Fibroblast of skin of scalp (primary cell): Measurements from ENCODE around the gene MAP6D1. TPM values are rescaled to one million over a fixed set of nuclear protein-coding genes. Genes with fewer than 3 reads are reported as not detected.

Experiments used
- DNase-seq: peaks from one replicate; pipeline ENCODE4 v3.0.0-alpha.2; 2013
- polyA plus RNA-seq, 2 experiments: library from polyadenylated mRNA; unstranded; fragments of 120-200 nt; gene quantifications; one replicate each; pipeline ENCODE4 v1.2.1, GENCODE V29; 2013; ENCODE audit not compliant: insufficient read length in 2 of 2

The MAP6D1 gene
- polyA plus RNA-seq (2013, experiment 1 of 2; ENCODE audit: insufficient read length), result 1.5 TPM
- 1.3 TPM for polyA plus RNA-seq (2013, experiment 2 of 2; ENCODE audit: insufficient read length)

GRCh38 chr3:183825456-183826161 lies at the start of gene MAP6D1:
TSS of gene MAP6D1 (minus strand) at chr3:183825577. CDS start at chr3:183825547, 30 bp downstream.
- DNase-seq, result peak; percentile 76

DNA sequence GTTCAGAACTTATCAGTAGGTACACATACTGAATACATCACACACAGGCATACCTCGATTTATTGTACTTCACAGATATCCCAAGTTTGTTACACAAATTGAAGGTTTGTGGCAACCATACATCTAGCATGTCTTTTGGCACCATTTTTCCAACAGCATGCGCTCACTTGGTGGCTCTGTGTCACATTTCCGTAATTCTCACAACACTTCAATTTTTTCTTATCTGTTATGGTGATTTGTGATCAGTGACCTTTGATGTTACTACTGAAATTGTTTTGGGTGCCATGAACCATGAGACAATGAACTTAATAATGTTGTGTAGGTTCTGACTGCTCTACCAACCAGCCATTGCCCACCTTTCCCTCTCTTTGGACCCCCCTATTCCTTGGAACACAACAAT lies 48.5 kb upstream of the MAP6D1 start:
- no peak for DNase-seq

DNA sequence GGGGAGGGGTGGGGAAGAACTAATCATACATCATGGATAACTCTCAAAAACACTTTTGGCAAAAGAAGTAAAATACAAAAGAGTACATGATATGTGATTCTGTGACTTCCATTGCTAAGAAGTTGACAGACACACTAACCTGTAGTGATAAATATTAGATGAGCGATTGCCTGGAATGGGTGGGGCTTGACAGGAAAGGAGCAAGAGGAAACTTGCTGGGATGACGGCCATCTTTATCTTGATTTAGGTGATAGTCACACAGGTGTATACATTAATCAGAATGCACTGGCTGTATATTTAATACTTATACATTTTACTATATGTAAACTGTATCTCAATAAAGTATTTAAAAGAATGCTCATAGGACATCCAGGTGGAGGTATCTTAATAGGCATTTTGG lies 46.2 kb upstream of the MAP6D1 start:
- DNase-seq, result no peak

DNA sequence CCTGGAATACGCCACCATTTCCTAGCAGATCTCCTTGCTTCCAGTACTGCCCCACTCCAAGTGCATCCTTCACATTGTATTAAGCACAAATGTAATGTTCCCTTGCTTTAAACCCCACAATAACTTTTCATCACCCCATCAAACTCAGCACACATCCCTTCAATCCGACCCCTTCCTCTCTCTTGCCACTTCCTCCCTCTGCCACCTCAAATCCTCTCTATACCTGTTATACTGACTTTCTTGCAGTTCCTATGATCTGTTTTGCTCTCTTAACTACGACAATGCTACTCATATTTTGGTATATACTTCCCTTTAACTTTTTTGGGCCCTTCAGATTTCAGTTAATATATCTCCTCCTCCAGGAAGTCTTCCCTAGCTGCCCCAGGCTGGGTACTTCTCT lies 45.2 kb upstream of the MAP6D1 start:
- no peak for DNase-seq

DNA sequence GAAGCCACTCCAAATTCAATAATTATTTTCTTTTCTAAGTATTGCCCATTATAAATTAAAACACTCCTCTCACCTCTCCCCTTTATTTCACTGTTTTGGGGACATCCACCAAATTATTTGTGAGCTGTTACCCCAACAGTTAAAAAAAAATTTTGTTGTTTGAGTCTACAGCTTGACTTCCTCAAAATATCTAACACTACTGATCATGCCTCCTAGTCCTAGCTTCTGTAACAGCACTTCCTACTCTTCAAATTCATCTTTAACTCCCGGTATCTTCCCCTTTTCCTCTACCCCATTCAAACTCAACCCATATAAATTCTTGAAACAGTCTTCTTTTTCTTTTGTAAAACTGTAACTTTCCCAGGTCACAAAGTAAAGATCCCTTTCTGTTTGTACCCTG lies 43.4 kb upstream of the MAP6D1 start:
- no peak for DNase-seq

DNA sequence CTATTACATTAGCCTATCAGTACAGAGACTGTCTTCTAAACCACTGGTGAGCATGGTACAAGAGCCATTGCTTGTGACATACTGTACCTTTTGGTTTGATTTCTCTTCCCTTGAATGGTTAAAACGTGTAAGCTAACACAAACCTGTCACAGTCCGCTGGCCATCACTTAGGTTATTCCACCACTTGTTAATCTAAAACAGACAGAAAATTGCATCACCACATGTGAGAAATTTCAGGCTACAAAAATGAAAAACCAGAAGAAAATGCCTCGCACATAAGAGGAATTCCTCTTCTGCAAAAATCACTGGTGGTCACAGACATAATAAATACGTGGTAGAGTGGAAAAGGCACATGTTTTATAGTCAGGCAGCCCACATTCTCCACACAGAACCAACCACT lies 37.2 kb upstream of the MAP6D1 start:
- no peak for DNase-seq

GRCh38 chr3:183857863-183858262 lies 32.5 kb upstream of the MAP6D1 start:
- peak; percentile 14 for DNase-seq

GRCh38 chr3:183854318-183855035 lies 29.1 kb upstream of the MAP6D1 start:
- DNase-seq, result peak; percentile 55

GRCh38 chr3:183845608-183846288 lies 20.4 kb upstream of the MAP6D1 start:
- peak; percentile 44 for DNase-seq

- no peak for DNase-seq
Observed at GRCh38 chr3:183845090-183845489, 19.7 kb upstream of the MAP6D1 start.

DNA sequence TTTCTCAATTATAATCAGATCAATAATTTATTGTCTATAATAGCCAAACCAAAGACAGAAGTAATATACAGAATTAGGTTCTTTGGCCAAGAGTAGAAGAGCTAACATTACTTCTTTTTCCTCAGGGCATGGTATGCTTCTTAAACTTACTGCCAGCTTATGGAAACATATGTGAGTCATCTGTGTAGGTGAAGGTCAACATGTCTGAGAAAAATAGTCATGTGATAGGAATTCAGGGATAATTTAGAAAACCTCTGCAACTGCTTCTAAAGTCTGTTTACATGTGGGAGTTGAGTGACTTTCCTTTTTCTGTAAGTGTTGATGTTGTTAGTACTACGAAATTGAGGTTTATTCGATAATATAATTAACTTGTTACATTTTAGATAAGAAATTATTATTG lies 19.2 kb upstream of the MAP6D1 start:
- peak; percentile 74 for DNase-seq

DNA sequence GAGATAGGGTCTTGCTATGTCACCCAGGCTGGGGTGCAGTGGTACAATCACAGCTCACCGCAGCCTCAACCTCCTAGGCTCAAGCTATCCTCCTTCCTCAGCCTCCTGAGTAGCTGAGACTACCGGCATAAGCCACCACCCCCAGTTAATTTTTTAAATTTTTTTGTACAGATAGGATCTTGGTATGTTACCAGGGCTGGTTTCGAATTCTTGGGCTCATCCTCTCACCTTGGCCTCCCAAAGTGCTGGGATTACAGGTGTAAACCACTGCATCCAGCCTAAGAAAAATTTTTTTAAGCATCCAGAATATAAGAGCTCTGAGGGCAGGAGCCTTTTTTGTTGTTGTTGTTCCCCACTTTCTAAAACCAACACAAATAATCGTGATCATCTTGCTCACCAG lies 14.4 kb upstream of the MAP6D1 start:
- DNase-seq, result no peak

- DNase-seq, result no peak
Observed at GRCh38 chr3:183837894-183838293, 12.5 kb upstream of the MAP6D1 start.

DNA sequence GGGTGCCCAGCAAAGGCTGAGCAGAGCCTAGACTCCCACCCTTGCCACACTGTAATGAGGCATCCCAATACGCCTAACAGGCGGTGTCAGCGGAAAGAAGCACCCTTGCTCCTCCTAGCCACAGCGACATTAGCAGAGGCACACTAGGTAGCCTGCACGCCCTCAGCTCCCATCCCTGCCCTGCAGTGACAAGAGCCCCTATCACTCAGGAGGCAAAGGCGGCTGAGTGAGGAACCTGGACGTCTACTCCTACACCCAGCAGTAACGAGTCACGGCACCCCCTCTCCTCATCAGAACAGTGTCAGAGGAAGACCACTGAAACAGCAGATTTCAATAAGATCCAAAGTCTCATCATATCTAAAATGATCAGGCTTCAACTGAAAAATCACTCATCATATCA lies 12.0 kb upstream of the MAP6D1 start:
- DNase-seq, result no peak

DNA sequence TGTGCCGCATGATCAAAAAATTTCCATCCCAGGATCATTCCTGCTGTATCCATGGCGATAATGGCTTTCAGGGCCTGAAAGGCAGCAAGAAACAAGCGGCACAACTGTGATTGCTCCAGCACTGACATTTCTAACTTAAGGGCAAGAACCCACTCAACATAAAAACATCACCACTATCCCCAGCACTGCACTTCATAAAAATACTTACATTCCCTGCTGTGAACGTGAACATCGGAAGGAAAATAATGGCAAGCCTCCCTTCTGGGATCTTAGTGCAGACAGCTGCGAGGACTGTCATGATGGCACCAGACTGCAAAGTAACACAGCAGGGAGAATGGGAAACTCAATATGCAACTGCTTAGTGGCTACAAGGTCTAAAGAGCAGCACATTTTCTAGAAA lies 8.1 kb upstream of the MAP6D1 start:
- DNase-seq, result no peak

DNA sequence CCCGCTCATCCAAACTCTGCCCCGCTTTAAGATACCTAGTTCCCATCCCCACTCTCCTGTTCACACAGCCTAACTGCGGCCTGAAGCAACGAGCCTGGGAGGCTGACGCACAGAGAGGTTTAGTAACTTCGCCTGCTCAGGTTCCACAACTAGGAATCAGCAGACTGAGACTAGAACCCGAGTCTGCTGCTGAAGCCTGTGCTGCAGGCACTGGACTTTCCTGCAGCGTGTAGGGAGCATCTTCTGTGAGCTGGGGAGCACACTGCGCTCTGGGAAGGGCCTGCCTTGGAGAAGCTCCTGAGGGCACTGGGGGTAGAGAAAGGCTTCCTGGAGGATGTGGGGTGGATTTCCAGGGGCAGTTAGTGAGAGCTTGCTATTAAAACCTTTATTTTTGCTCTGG lies 4.8 kb upstream of the MAP6D1 start:
- DNase-seq, result no peak

- no peak for DNase-seq
Observed at GRCh38 chr3:183829466-183829865, 4.1 kb upstream of the MAP6D1 start.

- DNase-seq, result no peak
Observed at GRCh38 chr3:183828538-183828870, 3.1 kb upstream of the MAP6D1 start.

DNA sequence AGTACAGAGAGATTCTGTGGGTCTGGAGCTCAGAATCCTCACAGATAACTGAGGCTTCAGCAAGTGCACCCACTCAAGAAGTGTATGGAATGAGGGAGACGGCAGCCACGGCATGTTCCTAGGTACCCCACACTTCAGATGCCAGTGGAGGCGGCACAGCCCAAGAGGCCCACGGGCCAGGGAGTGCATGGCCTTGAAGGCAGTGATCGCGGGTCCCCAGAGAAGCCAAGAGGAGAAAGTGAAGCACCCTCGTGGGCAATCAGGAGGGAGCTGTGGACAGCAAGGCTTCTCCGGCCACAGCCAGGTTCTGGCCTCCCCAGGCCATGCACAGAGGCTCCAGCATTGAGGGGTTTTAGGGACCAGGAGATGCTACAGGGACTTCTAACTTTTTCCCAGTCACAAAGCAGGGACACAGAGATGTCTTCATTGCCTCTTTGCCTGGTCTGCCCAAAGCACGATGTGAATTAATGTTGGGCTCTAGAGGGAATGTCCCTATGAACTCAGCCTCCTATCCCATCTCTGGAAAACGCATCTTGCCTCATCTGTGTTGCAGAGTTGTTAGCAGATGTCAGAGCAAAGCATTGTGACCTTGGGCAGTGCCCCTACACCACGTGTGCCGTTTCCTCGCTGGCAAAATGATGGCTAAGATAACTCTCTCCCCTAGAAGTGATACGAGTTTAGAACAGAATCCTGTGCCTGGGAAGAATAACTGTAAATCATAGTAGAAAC lies 2.6 kb upstream of the MAP6D1 start:
- DNase-seq, result no peak

- no peak for DNase-seq
Observed at GRCh38 chr3:183826448-183827250, 1.3 kb upstream of the MAP6D1 start.

DNA sequence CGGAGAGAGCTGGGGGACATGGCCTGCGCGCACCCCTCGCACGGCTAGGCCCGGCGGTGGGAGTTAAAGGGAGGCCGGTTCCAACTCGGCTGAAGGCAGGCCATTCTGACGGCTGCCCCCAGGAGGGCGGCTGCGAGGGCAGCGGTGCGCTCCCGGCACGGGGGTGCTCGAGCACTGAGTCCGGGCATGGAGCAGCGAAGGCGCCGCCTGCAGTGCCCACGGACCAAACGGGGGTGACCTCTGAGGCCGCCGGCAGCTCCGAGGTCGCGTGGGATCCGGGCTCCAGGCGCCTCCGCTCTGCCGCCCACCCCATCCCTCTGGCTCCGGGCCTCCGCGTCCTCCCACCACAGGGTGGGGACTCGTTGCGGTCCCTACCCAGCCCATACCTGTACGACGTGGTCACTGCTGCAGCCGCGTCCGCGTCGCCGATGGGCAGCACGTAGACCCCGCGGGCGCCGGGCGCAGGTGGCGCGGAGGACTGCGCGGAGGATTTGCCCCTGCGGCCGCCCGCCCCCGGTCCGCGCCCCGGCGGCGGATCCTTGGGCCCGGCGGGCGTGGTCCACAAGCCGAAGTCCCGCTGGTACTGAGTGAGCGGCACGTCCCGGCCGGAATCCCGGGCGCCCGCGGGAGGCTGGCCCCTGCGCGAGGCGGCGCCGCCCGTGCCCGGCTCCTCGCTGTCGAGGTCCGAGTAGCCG lies 469 bp downstream of the MAP6D1 start:
- no peak for DNase-seq

GRCh38 chr3:183823963-183824362 lies 1.4 kb downstream of the MAP6D1 start:
- DNase-seq, result no peak
